SU-DHL-6 (cell line): ENCODE data around the gene GALNT10.

Experiments
- CTCF ChIP-seq: fragments of 200-600 bp; sonication (generic); IDR thresholded peaks from one replicate; pipeline ENCODE4 v1.5.1; 2017; ENCODE audit warnings: antibody characterized with exemption, mild to moderate bottlenecking, low read length, moderate library complexity; ENCODE audit not compliant: insufficient read depth, poor library complexity, severe bottlenecking
- EZH2phosphoT487 ChIP-seq: fragments of 200-600 bp; sonication (generic), shearing (Covaris generic); conservative IDR thresholded peaks from 2 replicates; pipeline ENCODE4 v1.6.1; 2018; ENCODE audit warnings: mild to moderate bottlenecking, antibody characterized with exemption, low read length, moderate library complexity, mixed read lengths

GRCh38 chr5:154237376-154237743 lies 46.8 kb downstream of the GALNT10 start:
- TF ChIP-seq CTCF, result no peak
- TF ChIP-seq EZH2phosphoT487, result no peak
